Neural cell (in vitro differentiated cells): ENCODE results near the gene SFT2D2.

Experiments used
- TF ChIP-seq, protein P1 (sequence below): IDR thresholded peaks from 2 replicates; pipeline ENCODE4 v1.6.1; 2012; ENCODE audit warnings: borderline replicate concordance
- TF ChIP-seq, protein P2 (sequence below): fragments of 450-650 bp; IDR thresholded peaks from 2 replicates; pipeline ENCODE4 v1.5.1; 2014; ENCODE audit warnings: antibody characterized with exemption, mild to moderate bottlenecking, moderate library complexity; ENCODE audit not compliant: poor library complexity, severe bottlenecking

DNA sequence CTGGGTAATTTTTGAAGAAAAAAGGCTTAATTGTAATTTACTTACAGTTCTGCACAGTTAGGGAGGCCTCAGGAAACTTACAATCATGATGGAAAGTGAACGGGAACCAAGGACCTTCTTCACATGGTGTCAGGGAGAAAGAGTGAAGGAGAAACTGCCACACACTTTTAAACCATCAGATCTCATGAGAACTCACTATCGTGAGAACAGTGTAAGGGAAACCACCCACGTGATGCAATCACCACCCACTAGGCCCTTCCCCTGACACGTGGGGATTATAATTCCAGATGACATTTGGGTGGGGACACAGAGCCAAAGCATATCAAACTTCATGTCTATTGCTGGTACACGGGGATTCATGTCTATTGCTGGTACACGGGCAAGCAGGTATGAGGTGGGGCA lies 5.3 kb upstream of the SFT2D2 start:
- TF ChIP-seq, protein P1, sequence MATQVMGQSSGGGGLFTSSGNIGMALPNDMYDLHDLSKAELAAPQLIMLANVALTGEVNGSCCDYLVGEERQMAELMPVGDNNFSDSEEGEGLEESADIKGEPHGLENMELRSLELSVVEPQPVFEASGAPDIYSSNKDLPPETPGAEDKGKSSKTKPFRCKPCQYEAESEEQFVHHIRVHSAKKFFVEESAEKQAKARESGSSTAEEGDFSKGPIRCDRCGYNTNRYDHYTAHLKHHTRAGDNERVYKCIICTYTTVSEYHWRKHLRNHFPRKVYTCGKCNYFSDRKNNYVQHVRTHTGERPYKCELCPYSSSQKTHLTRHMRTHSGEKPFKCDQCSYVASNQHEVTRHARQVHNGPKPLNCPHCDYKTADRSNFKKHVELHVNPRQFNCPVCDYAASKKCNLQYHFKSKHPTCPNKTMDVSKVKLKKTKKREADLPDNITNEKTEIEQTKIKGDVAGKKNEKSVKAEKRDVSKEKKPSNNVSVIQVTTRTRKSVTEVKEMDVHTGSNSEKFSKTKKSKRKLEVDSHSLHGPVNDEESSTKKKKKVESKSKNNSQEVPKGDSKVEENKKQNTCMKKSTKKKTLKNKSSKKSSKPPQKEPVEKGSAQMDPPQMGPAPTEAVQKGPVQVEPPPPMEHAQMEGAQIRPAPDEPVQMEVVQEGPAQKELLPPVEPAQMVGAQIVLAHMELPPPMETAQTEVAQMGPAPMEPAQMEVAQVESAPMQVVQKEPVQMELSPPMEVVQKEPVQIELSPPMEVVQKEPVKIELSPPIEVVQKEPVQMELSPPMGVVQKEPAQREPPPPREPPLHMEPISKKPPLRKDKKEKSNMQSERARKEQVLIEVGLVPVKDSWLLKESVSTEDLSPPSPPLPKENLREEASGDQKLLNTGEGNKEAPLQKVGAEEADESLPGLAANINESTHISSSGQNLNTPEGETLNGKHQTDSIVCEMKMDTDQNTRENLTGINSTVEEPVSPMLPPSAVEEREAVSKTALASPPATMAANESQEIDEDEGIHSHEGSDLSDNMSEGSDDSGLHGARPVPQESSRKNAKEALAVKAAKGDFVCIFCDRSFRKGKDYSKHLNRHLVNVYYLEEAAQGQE, result no peak
- TF ChIP-seq, protein P2, sequence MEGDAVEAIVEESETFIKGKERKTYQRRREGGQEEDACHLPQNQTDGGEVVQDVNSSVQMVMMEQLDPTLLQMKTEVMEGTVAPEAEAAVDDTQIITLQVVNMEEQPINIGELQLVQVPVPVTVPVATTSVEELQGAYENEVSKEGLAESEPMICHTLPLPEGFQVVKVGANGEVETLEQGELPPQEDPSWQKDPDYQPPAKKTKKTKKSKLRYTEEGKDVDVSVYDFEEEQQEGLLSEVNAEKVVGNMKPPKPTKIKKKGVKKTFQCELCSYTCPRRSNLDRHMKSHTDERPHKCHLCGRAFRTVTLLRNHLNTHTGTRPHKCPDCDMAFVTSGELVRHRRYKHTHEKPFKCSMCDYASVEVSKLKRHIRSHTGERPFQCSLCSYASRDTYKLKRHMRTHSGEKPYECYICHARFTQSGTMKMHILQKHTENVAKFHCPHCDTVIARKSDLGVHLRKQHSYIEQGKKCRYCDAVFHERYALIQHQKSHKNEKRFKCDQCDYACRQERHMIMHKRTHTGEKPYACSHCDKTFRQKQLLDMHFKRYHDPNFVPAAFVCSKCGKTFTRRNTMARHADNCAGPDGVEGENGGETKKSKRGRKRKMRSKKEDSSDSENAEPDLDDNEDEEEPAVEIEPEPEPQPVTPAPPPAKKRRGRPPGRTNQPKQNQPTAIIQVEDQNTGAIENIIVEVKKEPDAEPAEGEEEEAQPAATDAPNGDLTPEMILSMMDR, result no peak
